Liver (tissue), 3 donors: ENCODE measurements around the gene HOXD4.

Experiments
- ATF3 ChIP-seq: IDR thresholded peaks from 2 replicates; pipeline ENCODE4 v1.6.1; 2016; ENCODE audit warnings: antibody characterized with exemption
- EGR1 ChIP-seq, 2 donors: IDR thresholded peaks; 2 replicates each; pipeline ENCODE4 v1.6.1; 2016 to 2018; ENCODE audit warnings: antibody characterized with exemption in 2 of 2, low read depth in 2 of 2
- FOXA1 ChIP-seq: IDR thresholded peaks from 2 replicates; pipeline ENCODE4 v1.6.1; 2016; ENCODE audit warnings: antibody characterized with exemption
- FOXA2 ChIP-seq: IDR thresholded peaks from 2 replicates; pipeline ENCODE4 v1.6.1; 2016; ENCODE audit warnings: antibody characterized with exemption
- GABPA ChIP-seq, 2 donors: IDR thresholded peaks in 1 of 2; conservative IDR thresholded peaks in 1 of 2; 2 replicates each; pipeline ENCODE4 v1.6.1; 2016; ENCODE audit warnings: antibody characterized with exemption in 2 of 2, mild to moderate bottlenecking in 1 of 2, moderate library complexity in 1 of 2
- JUND ChIP-seq, 2 donors: IDR thresholded peaks; 2 replicates each; pipeline ENCODE4 v1.6.1; 2016; ENCODE audit warnings: antibody characterized with exemption in 2 of 2
- NR2F2 ChIP-seq: IDR thresholded peaks from 2 replicates; pipeline ENCODE4 v1.6.1; 2016; ENCODE audit warnings: antibody characterized with exemption
- YY1 ChIP-seq: IDR thresholded peaks from 2 replicates; pipeline ENCODE4 v1.6.1; 2016; ENCODE audit warnings: antibody characterized with exemption, mild to moderate bottlenecking
- TF ChIP-seq, protein P1 (sequence below): fragments of 150-350 bp; IDR thresholded peaks from 2 replicates; pipeline ENCODE4 v1.5.1; 2017; ENCODE audit warnings: improper control_type of control experiment, low read depth, low read length; ENCODE audit not compliant: missing input control
- TF ChIP-seq, protein P2 (sequence below): IDR thresholded peaks from 2 replicates; pipeline ENCODE4 v1.6.1; 2016; ENCODE audit warnings: antibody characterized with exemption
- donor health status: healthy.
- donor health status: healthy.

DNA sequence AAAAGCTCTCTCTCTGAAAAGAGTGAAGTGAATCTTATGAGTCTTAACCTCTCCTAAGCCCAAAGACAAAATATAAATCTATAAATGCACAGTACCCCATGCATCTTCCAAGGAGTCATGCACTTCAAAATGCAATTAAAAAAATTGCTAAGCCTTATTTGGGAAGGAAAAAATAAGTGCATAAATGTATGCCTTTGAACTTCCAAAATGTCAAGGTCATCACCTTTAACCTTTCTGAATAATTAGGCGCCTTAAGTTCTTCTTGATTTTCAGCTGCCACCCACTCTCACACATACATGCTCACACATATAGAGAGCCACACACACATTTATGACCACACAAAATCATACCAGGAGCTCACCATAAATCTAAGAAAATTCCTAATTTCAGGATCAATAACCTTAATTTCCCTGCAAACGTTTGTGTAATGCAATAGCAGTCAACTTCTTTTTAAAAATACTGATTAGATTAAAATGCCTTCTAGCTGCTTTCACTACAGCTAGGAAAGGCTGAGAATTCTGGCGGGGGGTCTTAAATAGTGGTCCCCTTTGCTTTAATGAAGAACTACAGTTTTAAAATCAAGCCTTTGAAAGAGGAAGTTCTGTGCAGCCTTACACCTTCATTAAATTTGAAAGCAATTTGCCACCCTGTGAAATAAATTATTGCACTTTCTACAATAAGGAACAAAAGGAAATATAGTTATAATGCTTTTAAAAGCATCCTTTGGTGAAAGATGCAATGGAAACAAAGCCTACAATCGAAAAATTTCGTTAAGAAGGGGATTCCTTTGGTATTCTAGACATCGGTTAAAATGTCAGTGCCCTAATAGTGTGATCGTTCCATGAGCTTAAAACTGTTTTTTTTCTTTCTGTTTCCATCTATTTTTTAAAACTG is 40.7 kb upstream of the HOXD4 start:
- TF ChIP-seq, protein P1, sequence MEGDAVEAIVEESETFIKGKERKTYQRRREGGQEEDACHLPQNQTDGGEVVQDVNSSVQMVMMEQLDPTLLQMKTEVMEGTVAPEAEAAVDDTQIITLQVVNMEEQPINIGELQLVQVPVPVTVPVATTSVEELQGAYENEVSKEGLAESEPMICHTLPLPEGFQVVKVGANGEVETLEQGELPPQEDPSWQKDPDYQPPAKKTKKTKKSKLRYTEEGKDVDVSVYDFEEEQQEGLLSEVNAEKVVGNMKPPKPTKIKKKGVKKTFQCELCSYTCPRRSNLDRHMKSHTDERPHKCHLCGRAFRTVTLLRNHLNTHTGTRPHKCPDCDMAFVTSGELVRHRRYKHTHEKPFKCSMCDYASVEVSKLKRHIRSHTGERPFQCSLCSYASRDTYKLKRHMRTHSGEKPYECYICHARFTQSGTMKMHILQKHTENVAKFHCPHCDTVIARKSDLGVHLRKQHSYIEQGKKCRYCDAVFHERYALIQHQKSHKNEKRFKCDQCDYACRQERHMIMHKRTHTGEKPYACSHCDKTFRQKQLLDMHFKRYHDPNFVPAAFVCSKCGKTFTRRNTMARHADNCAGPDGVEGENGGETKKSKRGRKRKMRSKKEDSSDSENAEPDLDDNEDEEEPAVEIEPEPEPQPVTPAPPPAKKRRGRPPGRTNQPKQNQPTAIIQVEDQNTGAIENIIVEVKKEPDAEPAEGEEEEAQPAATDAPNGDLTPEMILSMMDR = no peak
- TF ChIP-seq FOXA2 (no peak), YY1 (no peak), GABPA (IDR thresholded peaks at IDR 0.05 in 1 of 2, conservative IDR thresholded peaks at IDR 0.05 in 1 of 2) (no peak), NR2F2 (peak; percentile 11), JUND (IDR thresholded peaks at IDR 0.05) (no peak), EGR1 (IDR thresholded peaks at IDR 0.05; ENCODE audit: low read depth in 2 of 2) (no peak), FOXA1 (no peak), ATF3 (no peak)
- TF ChIP-seq, protein P2, sequence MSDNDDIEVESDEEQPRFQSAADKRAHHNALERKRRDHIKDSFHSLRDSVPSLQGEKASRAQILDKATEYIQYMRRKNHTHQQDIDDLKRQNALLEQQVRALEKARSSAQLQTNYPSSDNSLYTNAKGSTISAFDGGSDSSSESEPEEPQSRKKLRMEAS = no peak
